Activated CD8-positive, alpha-beta memory T cell treated with anti-CD3 and anti-CD28 coated beads for 36 hours (primary cell): Measurements from ENCODE around the gene UBAC2. TPM values are rescaled to one million over a fixed set of nuclear protein-coding genes. Genes with fewer than 3 reads are reported as not detected.

Source experiments
- total RNA-seq, 2 experiments: library from RNA; stranded (reverse); gene quantifications; one replicate each; pipeline ENCODE4 v1.2.3, GENCODE V29; 2021

Gene UBAC2
- total RNA-seq, 2 experiments from 2014 or later: 61.6 to 62.4 TPM

Other genes starting within 250 kb of the UBAC2 start
- 10 to 100 TPM; 33.0 to 38.6 TPM for gene DOCK9, start 222.8 kb upstream of the UBAC2 start, total RNA-seq
- 10 to 100 TPM; 13.7 to 16.3 TPM for gene GPR18, start 57.5 kb downstream of the UBAC2 start, total RNA-seq
- 10 to 100 TPM; 29.2 to 29.6 TPM for gene GPR183, start 106.5 kb downstream of the UBAC2 start, total RNA-seq